ENCODE measurements around the gene PTCHD4. TPM values are rescaled to one million over a fixed set of nuclear protein-coding genes. Genes with fewer than 3 reads are reported as not detected.

PTCHD4 gene
- total RNA-seq, 1 experiment from 2014 or later = not detected

GRCh38 chr6:48075181-48075580, 35.8 kb downstream of the PTCHD4 start:
- no peak for TF ChIP-seq CTCF (IDR thresholded peaks at IDR 0.05; ENCODE audit: insufficient read depth in 1 of 2, low read depth in 1 of 2, low read length in 1 of 2, severe bottlenecking in 1 of 2, unreplicated experiment in 1 of 2)
- no peaks in the 10 kb centered on the region for H3K36me3 Mint-ChIP-seq (ENCODE audit: insufficient read depth, unreplicated experiment)
- no peak for DNase-seq
- POLR2A ChIA-PET = no interaction called here
- H3K9me3 ChIP-seq = no peaks in the 10 kb centered on the region
- H3K4me1 Mint-ChIP-seq (ENCODE audit: low read depth, unreplicated experiment) = no peaks in the 10 kb centered on the region
- CTCF ChIA-PET = no interaction called here
- H3K27me3 ChIP-seq (replicated peaks; ENCODE audit: control insufficient read depth, insufficient read depth, low read length) = no peaks in the 10 kb centered on the region
- no peak overlapping the region for H3K4me3 Mint-ChIP-seq (ENCODE audit: unreplicated experiment)
- H3K4me3 ChIP-seq (ENCODE audit: low read depth, low read length) = no peak overlapping the region
- H3K4me1 ChIP-seq = peaks cover 7% of the 10 kb centered on the region; the same call in 1 of the 2 replicates
- peaks cover 3% of the 10 kb centered on the region for H3K27me3 Mint-ChIP-seq (ENCODE audit: insufficient read depth, unreplicated experiment)
- H3K27ac Mint-ChIP-seq (ENCODE audit: unreplicated experiment) = no peak overlapping the region
- no TSS peak for BruUV-seq (replicated peaks)
- no peaks in the 10 kb centered on the region for H3K36me3 ChIP-seq (ENCODE audit: control insufficient read depth, insufficient read depth, low read length)
- no peaks in the 10 kb centered on the region for H3K9me3 Mint-ChIP-seq (ENCODE audit: unreplicated experiment)
- intact Hi-C loops (cut with micrococcal nuclease; ENCODE audit: unreplicated experiment) = no loop called here

GRCh38 chr6:48073976-48074767, 36.8 kb downstream of the PTCHD4 start:
- Histone ChIP-seq H3K4me3 (ENCODE audit: low read depth, low read length) (no peak overlapping the region), H3K9me3 (no peaks in the 10 kb centered on the region), H3K36me3 (ENCODE audit: control insufficient read depth, insufficient read depth, low read length) (no peaks in the 10 kb centered on the region), H3K4me1 (peaks cover 7% of the 10 kb centered on the region; the same call in 1 of the 2 replicates), H3K27me3 (replicated peaks; ENCODE audit: control insufficient read depth, insufficient read depth, low read length) (no peaks in the 10 kb centered on the region)
- CTCF ChIA-PET = no interaction called here
- no TSS peak for BruUV-seq (replicated peaks)
- H3K27ac Mint-ChIP-seq (ENCODE audit: unreplicated experiment) = no peak overlapping the region
- H3K9me3 Mint-ChIP-seq (ENCODE audit: unreplicated experiment) = no peaks in the 10 kb centered on the region
- no peaks in the 10 kb centered on the region for H3K36me3 Mint-ChIP-seq (ENCODE audit: insufficient read depth, unreplicated experiment)
- intact Hi-C loops (cut with micrococcal nuclease; ENCODE audit: unreplicated experiment) = no loop called here
- TF ChIP-seq CTCF (IDR thresholded peaks at IDR 0.05; ENCODE audit: insufficient read depth in 1 of 2, low read depth in 1 of 2, low read length in 1 of 2, severe bottlenecking in 1 of 2, unreplicated experiment in 1 of 2) = no peak
- H3K27me3 Mint-ChIP-seq (ENCODE audit: insufficient read depth, unreplicated experiment) = peaks cover 7% of the 10 kb centered on the region
- no peak for DNase-seq
- H3K4me1 Mint-ChIP-seq (ENCODE audit: low read depth, unreplicated experiment) = no peaks in the 10 kb centered on the region
- POLR2A ChIA-PET = no interaction called here
- H3K4me3 Mint-ChIP-seq (ENCODE audit: unreplicated experiment) = no peak overlapping the region

GRCh38 chr6:48071833-48072232, 39.2 kb downstream of the PTCHD4 start:
- intact Hi-C loops (cut with micrococcal nuclease; ENCODE audit: unreplicated experiment) = no loop called here
- no peaks in the 10 kb centered on the region for H3K27me3 ChIP-seq (replicated peaks; ENCODE audit: control insufficient read depth, insufficient read depth, low read length)
- H3K4me3 ChIP-seq (ENCODE audit: low read depth, low read length) = no peak overlapping the region
- H3K4me1 ChIP-seq = peaks cover 7% of the 10 kb centered on the region; the same call in 1 of the 2 replicates
- BruUV-seq (replicated peaks) = no TSS peak
- no peak for DNase-seq
- Mint-ChIP-seq H3K36me3 (ENCODE audit: insufficient read depth, unreplicated experiment) (no peaks in the 10 kb centered on the region), H3K27me3 (ENCODE audit: insufficient read depth, unreplicated experiment) (peaks cover 14% of the 10 kb centered on the region), H3K9me3 (ENCODE audit: unreplicated experiment) (no peaks in the 10 kb centered on the region), H3K27ac (ENCODE audit: unreplicated experiment) (no peak overlapping the region), H3K4me1 (ENCODE audit: low read depth, unreplicated experiment) (no peaks in the 10 kb centered on the region), H3K4me3 (ENCODE audit: unreplicated experiment) (no peak overlapping the region)
- ChIA-PET POLR2A (no interaction called here), CTCF (no interaction called here)
- no peak for TF ChIP-seq CTCF (IDR thresholded peaks at IDR 0.05; ENCODE audit: insufficient read depth in 1 of 2, low read depth in 1 of 2, low read length in 1 of 2, severe bottlenecking in 1 of 2, unreplicated experiment in 1 of 2)
- H3K36me3 ChIP-seq (ENCODE audit: control insufficient read depth, insufficient read depth, low read length) = no peaks in the 10 kb centered on the region
- no peaks in the 10 kb centered on the region for H3K9me3 ChIP-seq
